SK-N-SH (cell line): ENCODE data around the gene KCNJ12. TPM values are rescaled to one million over a fixed set of nuclear protein-coding genes. Genes with fewer than 3 reads are reported as not detected.

ENCODE experiments used
- CTCF ChIA-PET: fragments of 300-600, 350-600 bp; formaldehyde crosslinking; extraction: SDS; loops from one replicate; lab custom pipeline; 2021; lab: Yijun Ruan, JAX
- POLR2A ChIA-PET: fragments of 350-600 bp; sonication (Branson Sonifier 250); formaldehyde crosslinking; extraction: SDS; loops from one replicate; lab custom pipeline; 2020; ENCODE audit warnings: antibody characterized with exemption, inconsistent platforms; lab: Yijun Ruan, JAX
- DNase-seq: peaks from one replicate; pipeline ENCODE4 v3.0.0; 2012
- H2AFZ ChIP-seq: fragments of 200-600 bp; sonication (generic); 2 replicates; pipeline ENCODE4 v1.8.1; 2016; ENCODE audit warnings: antibody characterized with exemption, mild to moderate bottlenecking, low read depth
- H3F3A ChIP-seq: fragments of 200-600 bp; sonication (generic); replicated peaks from 2 replicates; pipeline ENCODE3; 2016; ENCODE audit warnings: antibody characterized with exemption, mild to moderate bottlenecking; ENCODE audit not compliant: insufficient read depth
- H3K27ac ChIP-seq, 2 experiments: fragments of 200-500 bp in 1 of 2; fragments of 200-600 bp in 1 of 2; sonication (Bioruptor generic) in 1 of 2; sonication (generic), shearing (Covaris generic) in 1 of 2; 2 replicates each; pipeline versions ENCODE4 v1.5.1 to v1.6.1; 2014 to 2016; ENCODE audit warnings: low read depth in 2 of 2, inconsistent platforms in 1 of 2, low read length in 1 of 2, mild to moderate bottlenecking in 1 of 2, mixed read lengths in 1 of 2
- H3K27me3 ChIP-seq: fragments of 200-600 bp; sonication (generic), shearing (Covaris generic); 2 replicates; pipeline ENCODE4 v1.6.1; 2016; ENCODE audit warnings: mixed run types; ENCODE audit not compliant: insufficient read depth
- H3K36me3 ChIP-seq, 2 experiments: fragments of 200-500 bp in 1 of 2; fragments of 200-600 bp in 1 of 2; sonication (Bioruptor generic) in 1 of 2; sonication (generic) in 1 of 2; replicated peaks in 1 of 2; 2 replicates each; pipeline versions ENCODE3 to v1.5.1; 2014 to 2016; ENCODE audit warnings: low read length in 1 of 2, mild to moderate bottlenecking in 1 of 2; ENCODE audit not compliant: insufficient read depth in 2 of 2, control insufficient read depth in 1 of 2
- H3K4me1 ChIP-seq, 2 experiments: fragments of 200-500 bp in 1 of 2; fragments of 200-600 bp in 1 of 2; sonication (Bioruptor generic) in 1 of 2; sonication (generic), shearing (Covaris generic) in 1 of 2; 2 replicates each; pipeline versions ENCODE4 v1.5.1 to v1.6.1; 2014 to 2016; ENCODE audit warnings: low read depth in 1 of 2, low read length in 1 of 2, mixed run types in 1 of 2; ENCODE audit not compliant: insufficient read depth in 2 of 2, control insufficient read depth in 1 of 2
- H3K4me2 ChIP-seq: fragments of 200-600 bp; sonication (generic), shearing (Covaris generic); 2 replicates; pipeline ENCODE4 v1.6.1; 2017; ENCODE audit warnings: mixed run types
- H3K4me3 ChIP-seq, 2 experiments: fragments of 200-500 bp in 1 of 2; fragments of 200-600 bp in 1 of 2; sonication (Bioruptor generic) in 1 of 2; sonication (generic), shearing (Covaris generic) in 1 of 2; 2 replicates each; pipeline versions ENCODE4 v1.5.1 to v1.8.1; 2014 to 2016; ENCODE audit warnings: low read depth in 2 of 2, inconsistent platforms in 1 of 2, low read length in 1 of 2, mild to moderate bottlenecking in 1 of 2, mixed read lengths in 1 of 2, moderate library complexity in 1 of 2
- H3K79me2 ChIP-seq: fragments of 200-600 bp; sonication (generic); 2 replicates; pipeline ENCODE4 v1.8.1; 2017; ENCODE audit warnings: mild to moderate bottlenecking; ENCODE audit not compliant: insufficient read depth
- H3K9ac ChIP-seq: fragments of 200-600 bp; sonication (generic); 2 replicates; pipeline ENCODE4 v1.6.1; 2017; ENCODE audit warnings: mixed run types
- H3K9me2 ChIP-seq: fragments of 200-600 bp; sonication (generic); 2 replicates; pipeline ENCODE4 v1.6.1; 2017; ENCODE audit warnings: mixed run types
- H3K9me3 ChIP-seq: fragments of 200-600 bp; sonication (generic); 2 replicates; pipeline ENCODE4 v1.6.1; 2017; ENCODE audit warnings: mixed run types, mild to moderate bottlenecking, moderate library complexity
- H4K20me1 ChIP-seq: fragments of 200-600 bp; sonication (generic); 2 replicates; pipeline ENCODE4 v1.6.1; 2017; ENCODE audit warnings: mild to moderate bottlenecking, mixed run types; ENCODE audit not compliant: insufficient read depth
- EZH2phosphoT487 ChIP-seq: fragments of 200-600 bp; sonication (generic); IDR thresholded peaks from 2 replicates; pipeline ENCODE4 v1.6.1; 2017; ENCODE audit warnings: low read depth, mixed run types, mild to moderate bottlenecking, antibody characterized with exemption, moderate library complexity, borderline replicate concordance
- FOSL2 ChIP-seq: IDR thresholded peaks from 2 replicates; pipeline ENCODE4 v1.4.0; 2012; ENCODE audit warnings: low read depth, mild to moderate bottlenecking, moderate library complexity, borderline replicate concordance
- FOXM1 ChIP-seq: IDR thresholded peaks from 2 replicates; pipeline ENCODE4 v1.4.0; 2012; ENCODE audit warnings: low read depth, mild to moderate bottlenecking
- GABPA ChIP-seq: IDR thresholded peaks from 2 replicates; pipeline ENCODE4 v1.4.0; 2012; ENCODE audit warnings: low read depth, mild to moderate bottlenecking
- GATA2 ChIP-seq: sonication (generic); formaldehyde crosslinking; IDR thresholded peaks from 2 replicates; pipeline ENCODE4 v1.5.0; 2020; ENCODE audit warnings: mild to moderate bottlenecking, missing genetic modification reagents
- MXI1 ChIP-seq: IDR thresholded peaks from 2 replicates; pipeline ENCODE4 v1.6.1; 2012; ENCODE audit warnings: mild to moderate bottlenecking, low read depth, low read length, improper control_type of control experiment
- NRF1 ChIP-seq: IDR thresholded peaks from 2 replicates; pipeline ENCODE4 v1.6.1; 2012; ENCODE audit warnings: low read depth, mild to moderate bottlenecking, low read length
- RCOR1 ChIP-seq: fragments of 150-350 bp; IDR thresholded peaks from 2 replicates; pipeline ENCODE4 v1.6.1; 2017; ENCODE audit warnings: antibody characterized with exemption, low read length
- RFX5 ChIP-seq: IDR thresholded peaks from 2 replicates; pipeline ENCODE4 v1.6.1; 2012; ENCODE audit warnings: mild to moderate bottlenecking, improper control_type of control experiment, low read length
- SMC3 ChIP-seq: IDR thresholded peaks from 2 replicates; pipeline ENCODE4 v1.6.1; 2012; ENCODE audit warnings: low read depth, low read length, improper control_type of control experiment
- TEAD4 ChIP-seq: IDR thresholded peaks from 2 replicates; pipeline ENCODE4 v1.4.0; 2012; ENCODE audit warnings: mild to moderate bottlenecking, borderline replicate concordance; ENCODE audit not compliant: insufficient read depth
- WGBS: methylation state at CpG from one replicate; pipeline ENCODE4 v1.1.6; 2017; ENCODE audit warnings: low lambda C conversion rate; 5-methylcytosine and 5-hydroxymethylcytosine counted together
- polyA plus RNA-seq, 3 experiments: library from polyadenylated mRNA; depleted of rRNA; stranded (reverse); fragments of >200 nt; gene quantifications; 2 replicates each; pipeline ENCODE4 v1.2.3, GENCODE V29; 2012
- TF ChIP-seq, protein P1 (sequence below): IDR thresholded peaks from 2 replicates; pipeline ENCODE4 v1.4.0; 2012; ENCODE audit warnings: low read depth, borderline replicate concordance
- TF ChIP-seq, protein P2 (sequence below): IDR thresholded peaks from 2 replicates; pipeline ENCODE4 v1.6.1; 2012; ENCODE audit warnings: mild to moderate bottlenecking, low read depth, low read length, moderate library complexity
- TF ChIP-seq, protein P3 (sequence below): IDR thresholded peaks from 2 replicates; pipeline ENCODE4; 2012

KCNJ12 gene
- polyA plus RNA-seq, 1 of the 3 experiments (the other 2 are of a cell fraction) = 0.36 TPM

GRCh38 chr17:21371511-21372081, 4.6 kb upstream of the KCNJ12 start:
- H3F3A ChIP-seq = no peaks in the 10 kb centered on the region
- no peak overlapping the region for H3K27ac ChIP-seq
- TF ChIP-seq SMC3 = no peak
- TF ChIP-seq, protein P1, sequence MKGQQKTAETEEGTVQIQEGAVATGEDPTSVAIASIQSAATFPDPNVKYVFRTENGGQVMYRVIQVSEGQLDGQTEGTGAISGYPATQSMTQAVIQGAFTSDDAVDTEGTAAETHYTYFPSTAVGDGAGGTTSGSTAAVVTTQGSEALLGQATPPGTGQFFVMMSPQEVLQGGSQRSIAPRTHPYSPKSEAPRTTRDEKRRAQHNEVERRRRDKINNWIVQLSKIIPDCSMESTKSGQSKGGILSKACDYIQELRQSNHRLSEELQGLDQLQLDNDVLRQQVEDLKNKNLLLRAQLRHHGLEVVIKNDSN = no peak
- no peak for TF ChIP-seq RFX5
- no peak for TF ChIP-seq RCOR1
- TF ChIP-seq GABPA = no peak
- TF ChIP-seq GATA2 (CRISPR knock-in tag) = no peak
- TF ChIP-seq, protein P2, sequence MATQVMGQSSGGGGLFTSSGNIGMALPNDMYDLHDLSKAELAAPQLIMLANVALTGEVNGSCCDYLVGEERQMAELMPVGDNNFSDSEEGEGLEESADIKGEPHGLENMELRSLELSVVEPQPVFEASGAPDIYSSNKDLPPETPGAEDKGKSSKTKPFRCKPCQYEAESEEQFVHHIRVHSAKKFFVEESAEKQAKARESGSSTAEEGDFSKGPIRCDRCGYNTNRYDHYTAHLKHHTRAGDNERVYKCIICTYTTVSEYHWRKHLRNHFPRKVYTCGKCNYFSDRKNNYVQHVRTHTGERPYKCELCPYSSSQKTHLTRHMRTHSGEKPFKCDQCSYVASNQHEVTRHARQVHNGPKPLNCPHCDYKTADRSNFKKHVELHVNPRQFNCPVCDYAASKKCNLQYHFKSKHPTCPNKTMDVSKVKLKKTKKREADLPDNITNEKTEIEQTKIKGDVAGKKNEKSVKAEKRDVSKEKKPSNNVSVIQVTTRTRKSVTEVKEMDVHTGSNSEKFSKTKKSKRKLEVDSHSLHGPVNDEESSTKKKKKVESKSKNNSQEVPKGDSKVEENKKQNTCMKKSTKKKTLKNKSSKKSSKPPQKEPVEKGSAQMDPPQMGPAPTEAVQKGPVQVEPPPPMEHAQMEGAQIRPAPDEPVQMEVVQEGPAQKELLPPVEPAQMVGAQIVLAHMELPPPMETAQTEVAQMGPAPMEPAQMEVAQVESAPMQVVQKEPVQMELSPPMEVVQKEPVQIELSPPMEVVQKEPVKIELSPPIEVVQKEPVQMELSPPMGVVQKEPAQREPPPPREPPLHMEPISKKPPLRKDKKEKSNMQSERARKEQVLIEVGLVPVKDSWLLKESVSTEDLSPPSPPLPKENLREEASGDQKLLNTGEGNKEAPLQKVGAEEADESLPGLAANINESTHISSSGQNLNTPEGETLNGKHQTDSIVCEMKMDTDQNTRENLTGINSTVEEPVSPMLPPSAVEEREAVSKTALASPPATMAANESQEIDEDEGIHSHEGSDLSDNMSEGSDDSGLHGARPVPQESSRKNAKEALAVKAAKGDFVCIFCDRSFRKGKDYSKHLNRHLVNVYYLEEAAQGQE = no peak
- no peak for TF ChIP-seq FOXM1
- TF ChIP-seq EZH2phosphoT487 = no peak
- TF ChIP-seq, protein P3, sequence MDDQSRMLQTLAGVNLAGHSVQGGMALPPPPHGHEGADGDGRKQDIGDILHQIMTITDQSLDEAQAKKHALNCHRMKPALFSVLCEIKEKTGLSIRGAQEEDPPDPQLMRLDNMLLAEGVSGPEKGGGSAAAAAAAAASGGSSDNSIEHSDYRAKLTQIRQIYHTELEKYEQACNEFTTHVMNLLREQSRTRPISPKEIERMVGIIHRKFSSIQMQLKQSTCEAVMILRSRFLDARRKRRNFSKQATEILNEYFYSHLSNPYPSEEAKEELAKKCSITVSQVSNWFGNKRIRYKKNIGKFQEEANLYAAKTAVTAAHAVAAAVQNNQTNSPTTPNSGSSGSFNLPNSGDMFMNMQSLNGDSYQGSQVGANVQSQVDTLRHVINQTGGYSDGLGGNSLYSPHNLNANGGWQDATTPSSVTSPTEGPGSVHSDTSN = no peak
- no peak for TF ChIP-seq NRF1
- no peak for TF ChIP-seq TEAD4
- no peak for TF ChIP-seq MXI1
- TF ChIP-seq FOSL2 = no peak
- H3K4me1 ChIP-seq = peaks cover 0 to 12% of the 10 kb centered on the region in 2 experiments; a peak in 1 of 4 replicates
- H3K4me3 ChIP-seq = no peak overlapping the region
- 72% methylated on average over 12 of the region's 17 CpGs for WGBS
- ChIA-PET CTCF (interaction anchor here (1.4 kb wide), 1 partner anchor 92 kb away, joined by 3 read pairs; no protein-coding TSS in a partner anchor), POLR2A (interaction anchor here (1.4 kb wide), 1 partner anchor 12 kb away, joined by 3 read pairs; no protein-coding TSS in a partner anchor)
- H3K9me3 ChIP-seq = no peaks in the 10 kb centered on the region
- H3K36me3 ChIP-seq = no peaks in the 10 kb centered on the region
- H3K9ac ChIP-seq = no peak overlapping the region
- DNase-seq = no peak
- no peak overlapping the region for H3K4me2 ChIP-seq
- no peaks in the 10 kb centered on the region for H3K79me2 ChIP-seq
- H3K27me3 ChIP-seq = peaks cover 6% of the 10 kb centered on the region
- H2AFZ ChIP-seq = no peak overlapping the region
- H3K9me2 ChIP-seq = no peaks in the 10 kb centered on the region
- no peaks in the 10 kb centered on the region for H4K20me1 ChIP-seq
